Measurements from ENCODE around the gene APC2.
"Not testable (repeated sequence)": the region's sequence is repeated elsewhere in the genome, so short reads cannot be mapped to it uniquely, and the experiment has no call there.

Gene APC2

GRCh38 chr19:1427221-1427920, 22.6 kb upstream of the APC2 start:
- DNase-seq (ENCODE audit: low read depth in 3 of 3, low spot score in 1 of 3): no peak

- no peak for DNase-seq (ENCODE audit: low read depth in 3 of 3, low spot score in 1 of 3)
Observed at GRCh38 chr19:1428738-1429391, 21.1 kb upstream of the APC2 start.

GRCh38 chr19:1429750-1430149, 20.2 kb upstream of the APC2 start:
- DNase-seq (ENCODE audit: low read depth in 3 of 3, low spot score in 1 of 3): no peak

GRCh38 chr19:1430246-1430645, 19.7 kb upstream of the APC2 start:
- DNase-seq (ENCODE audit: low read depth in 3 of 3, low spot score in 1 of 3): no peak

GRCh38 chr19:1431759-1432506, 18.0 kb upstream of the APC2 start:
- DNase-seq (ENCODE audit: low read depth in 3 of 3, low spot score in 1 of 3): no peak

GRCh38 chr19:1432507-1432887, 17.4 kb upstream of the APC2 start:
- DNase-seq (ENCODE audit: low read depth in 3 of 3, low spot score in 1 of 3): no peak

- no peak for DNase-seq (ENCODE audit: low read depth in 3 of 3, low spot score in 1 of 3)
Observed at GRCh38 chr19:1433119-1434039, 16.5 kb upstream of the APC2 start.

- DNase-seq (ENCODE audit: low read depth in 3 of 3, low spot score in 1 of 3): no peak
Observed at GRCh38 chr19:1434040-1434366, 15.9 kb upstream of the APC2 start.

- DNase-seq (ENCODE audit: low read depth in 3 of 3, low spot score in 1 of 3): no peak
Observed at GRCh38 chr19:1434577-1435060, 15.3 kb upstream of the APC2 start.

GRCh38 chr19:1435378-1435989, 14.4 kb upstream of the APC2 start:
- no peak for DNase-seq (ENCODE audit: low read depth in 3 of 3, low spot score in 1 of 3)

GRCh38 chr19:1437609-1438008, 12.3 kb upstream of the APC2 start:
- DNase-seq (ENCODE audit: low read depth in 3 of 3, low spot score in 1 of 3): no peak

- peak; percentile 91 to 95 (median 94) for DNase-seq (ENCODE audit: low read depth in 3 of 3, low spot score in 1 of 3)
Observed at GRCh38 chr19:1438035-1438932, 11.6 kb upstream of the APC2 start, which contains the start of gene RPS15. TSS of gene RPS15 (plus strand) at chr19:1438396. CDS start at chr19:1438426, 30 bp downstream.

- DNase-seq (ENCODE audit: low read depth in 3 of 3, low spot score in 1 of 3): no peak
Observed at GRCh38 chr19:1438933-1439354, 11.0 kb upstream of the APC2 start.

- not testable (repeated sequence) for DNase-seq (ENCODE audit: low read depth in 3 of 3, low spot score in 1 of 3)
Observed at GRCh38 chr19:1439525-1440417, 10.2 kb upstream of the APC2 start.

GRCh38 chr19:1440418-1440801, 9.5 kb upstream of the APC2 start:
- DNase-seq (ENCODE audit: low read depth in 3 of 3, low spot score in 1 of 3): no peak

- DNase-seq (ENCODE audit: low read depth in 3 of 3, low spot score in 1 of 3): no peak
Observed at GRCh38 chr19:1441022-1441426, 8.9 kb upstream of the APC2 start.

- no peak for DNase-seq (ENCODE audit: low read depth in 3 of 3, low spot score in 1 of 3)
Observed at GRCh38 chr19:1441677-1442438, 8.1 kb upstream of the APC2 start.

All from stimulated activated CD4-positive, alpha-beta T cell treated with anti-CD3 and anti-CD28 coated beads, TNF-alpha, amount 100 ng/mL, for 1 hour (primary cell).